ENCODE results near the gene SRC.

GRCh38 chr20:37424062-37424851 lies 78.3 kb downstream of the SRC start:
- no peak for TF ChIP-seq MAX (IDR thresholded peaks at IDR 0.05; ENCODE audit: low read depth)
- TF ChIP-seq POLR2AphosphoS5 (IDR thresholded peaks at IDR 0.05; ENCODE audit: low read depth, low read length): no peak
- no peak for TF ChIP-seq SMC3 (IDR thresholded peaks at IDR 0.05; ENCODE audit: low read depth, low read length)
- no peak for TF ChIP-seq CTCF (IDR thresholded peaks at IDR 0.05)
- no peak for TF ChIP-seq TAF1 (IDR thresholded peaks at IDR 0.05; ENCODE audit: borderline replicate concordance, low read depth, low read length)
- no peak for TF ChIP-seq USF1 (IDR thresholded peaks at IDR 0.05; ENCODE audit: borderline replicate concordance, low read depth)

Data from SK-N-SH (cell line).